ENCODE measurements around the gene TMEM132E.

Gene TMEM132E

GRCh38 chr17:34567691-34568465 is 11.5 kb upstream of the TMEM132E start:
- in situ Hi-C loops (cut with MboI; ENCODE audit: low sequenced_read_pairs), result no loop called here

- in situ Hi-C loops (cut with MboI; ENCODE audit: low sequenced_read_pairs), result no loop called here
These were observed 10.4 kb upstream of the TMEM132E start for GRCh38 chr17:34568953-34569352.

- in situ Hi-C loops (cut with MboI; ENCODE audit: low sequenced_read_pairs), result no loop called here
These were observed 9.8 kb upstream of the TMEM132E start for GRCh38 chr17:34569591-34569990.

GRCh38 chr17:34570506-34570905 is 8.9 kb upstream of the TMEM132E start:
- in situ Hi-C loops (cut with MboI; ENCODE audit: low sequenced_read_pairs), result no loop called here

- in situ Hi-C loops (cut with MboI; ENCODE audit: low sequenced_read_pairs), result no loop called here
These were observed 7.8 kb upstream of the TMEM132E start for GRCh38 chr17:34571428-34572130.

- in situ Hi-C loops (cut with MboI; ENCODE audit: low sequenced_read_pairs), result no loop called here
These were observed 6.9 kb upstream of the TMEM132E start for GRCh38 chr17:34572483-34572882.

GRCh38 chr17:34575182-34575581 is 4.2 kb upstream of the TMEM132E start:
- in situ Hi-C loops (cut with MboI; ENCODE audit: low sequenced_read_pairs), result no loop called here

GRCh38 chr17:34578016-34578415 is 1.4 kb upstream of the TMEM132E start:
- in situ Hi-C loops (cut with MboI; ENCODE audit: low sequenced_read_pairs), result no loop called here

- in situ Hi-C loops (cut with MboI; ENCODE audit: low sequenced_read_pairs), result no loop called here
These were observed 746 bp upstream of the TMEM132E start for GRCh38 chr17:34578656-34579016.

- in situ Hi-C loops (cut with MboI; ENCODE audit: low sequenced_read_pairs), result no loop called here
These were observed 750 bp downstream of the TMEM132E start for GRCh38 chr17:34579979-34580684.

- in situ Hi-C loops (cut with MboI; ENCODE audit: low sequenced_read_pairs), result no loop called here
These were observed 1.5 kb downstream of the TMEM132E start for GRCh38 chr17:34580685-34581445.

- in situ Hi-C loops (cut with MboI; ENCODE audit: low sequenced_read_pairs), result no loop called here
These were observed 2.2 kb downstream of the TMEM132E start for GRCh38 chr17:34581446-34582184.

GRCh38 chr17:34582185-34582900 is 3.0 kb downstream of the TMEM132E start:
- in situ Hi-C loops (cut with MboI; ENCODE audit: low sequenced_read_pairs), result no loop called here

- in situ Hi-C loops (cut with MboI; ENCODE audit: low sequenced_read_pairs), result no loop called here
These were observed 3.5 kb downstream of the TMEM132E start for GRCh38 chr17:34582901-34583245.

- in situ Hi-C loops (cut with MboI; ENCODE audit: low sequenced_read_pairs), result no loop called here
These were observed 5.5 kb downstream of the TMEM132E start for GRCh38 chr17:34584805-34585416.

- in situ Hi-C loops (cut with MboI; ENCODE audit: low sequenced_read_pairs), result no loop called here
These were observed 7.0 kb downstream of the TMEM132E start for GRCh38 chr17:34586346-34586846.

- in situ Hi-C loops (cut with MboI; ENCODE audit: low sequenced_read_pairs), result no loop called here
These were observed 8.9 kb downstream of the TMEM132E start for GRCh38 chr17:34588266-34588665.

GRCh38 chr17:34589120-34589965 is 10.0 kb downstream of the TMEM132E start:
- in situ Hi-C loops (cut with MboI; ENCODE audit: low sequenced_read_pairs), result no loop called here

Measured in HL-60/S4 treated with phorbol 12-myristate 13-acetate at 8.2 ng/mL for 4 days and 3 days (cell line).